PFSK-1 (cell line): ENCODE data around the gene GGA1.
A peak's percentile ranks its signal among the peaks of the same experiment; 100 is the strongest.

Experiments
- FOXP2 ChIP-seq: optimal IDR thresholded peaks from 2 replicates; pipeline ENCODE3; 2011; ENCODE audit warnings: borderline replicate concordance, control low read depth, inconsistent platforms; ENCODE audit not compliant: insufficient read depth; ENCODE audit errors: extremely low read length, extremely low read depth
- POLR2AphosphoS5 ChIP-seq: IDR thresholded peaks from 2 replicates; pipeline ENCODE4 v1.6.1; 2012; ENCODE audit warnings: low read depth, mild to moderate bottlenecking, control low read depth, low read length, moderate library complexity
- REST ChIP-seq, 2 experiments: IDR thresholded peaks; 2 replicates each; pipeline versions ENCODE4 v1.6.1 to v1.8.0; 2011 to 2012; ENCODE audit warnings: low read depth in 2 of 2, low read length in 2 of 2, control low read depth in 1 of 2, inconsistent platforms in 1 of 2, mild to moderate bottlenecking in 1 of 2, moderate library complexity in 1 of 2; ENCODE audit not compliant: insufficient read depth in 1 of 2
- SIN3A ChIP-seq: IDR thresholded peaks from 2 replicates; pipeline ENCODE4 v1.6.1; 2012; ENCODE audit warnings: mild to moderate bottlenecking, low read length, moderate library complexity, borderline replicate concordance; ENCODE audit not compliant: insufficient read depth
- TAF1 ChIP-seq: IDR thresholded peaks from 2 replicates; pipeline ENCODE4 v1.6.1; 2012; ENCODE audit warnings: low read length, control low read depth, borderline replicate concordance; ENCODE audit not compliant: insufficient read depth

The GGA1 gene

DNA sequence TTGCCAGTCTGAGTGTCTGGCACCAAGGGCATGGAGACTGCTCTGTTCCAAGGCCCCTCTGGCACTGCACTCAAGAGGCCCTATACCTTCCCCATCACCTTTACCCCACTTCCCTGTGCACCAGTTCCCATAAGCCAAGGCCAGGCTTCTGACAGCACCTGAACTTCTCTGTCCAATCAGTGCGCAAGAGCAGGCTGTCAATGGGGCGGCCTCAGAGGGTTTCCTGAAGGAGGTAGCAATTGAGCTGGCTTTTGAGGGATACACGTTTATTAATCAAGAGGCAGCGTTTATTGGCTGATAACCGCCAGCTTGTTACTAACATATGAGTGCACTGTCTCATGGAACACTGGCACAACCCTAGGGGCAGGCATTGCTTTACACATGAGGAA is 32.9 kb downstream of the GGA1 start:
- TF ChIP-seq POLR2AphosphoS5 (no peak), SIN3A (no peak), REST (IDR thresholded peaks at IDR 0.05; ENCODE audit: insufficient read depth in 1 of 2, low read depth in 2 of 2, low read length in 2 of 2) (no peak), TAF1 (no peak), FOXP2 (no peak)

- TF ChIP-seq POLR2AphosphoS5 (no peak), FOXP2 (peak; percentile 48)
Measured at GRCh38 chr22:37643225-37643847, 34.7 kb downstream of the GGA1 start.

- no peak for TF ChIP-seq POLR2AphosphoS5
- TF ChIP-seq FOXP2: no peak
- TF ChIP-seq SIN3A: no peak
- TF ChIP-seq REST (IDR thresholded peaks at IDR 0.05; ENCODE audit: insufficient read depth in 1 of 2, low read depth in 2 of 2, low read length in 2 of 2): no peak
- no peak for TF ChIP-seq TAF1
Measured at GRCh38 chr22:37647317-37647716, 38.7 kb downstream of the GGA1 start.

DNA sequence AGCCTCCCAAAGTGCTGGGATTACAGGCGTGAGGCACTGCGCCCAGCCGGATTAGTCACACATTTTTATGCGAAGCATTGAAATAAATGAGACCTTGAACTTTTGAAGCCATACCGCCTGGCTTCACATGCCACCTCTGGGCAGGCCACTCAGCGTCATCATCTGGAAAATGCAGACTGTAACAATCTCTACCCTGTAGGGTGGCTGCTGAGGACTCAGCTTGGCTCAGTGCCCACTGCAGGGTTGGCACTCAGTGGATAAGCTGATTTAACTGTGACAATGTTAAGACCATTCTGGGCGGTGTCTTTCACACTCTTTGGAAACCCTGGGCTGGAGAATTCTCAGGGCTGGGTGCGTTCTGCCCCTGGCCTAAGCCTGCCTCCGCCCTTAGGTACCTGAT is 39.3 kb downstream of the GGA1 start:
- TF ChIP-seq REST (IDR thresholded peaks at IDR 0.05; ENCODE audit: insufficient read depth in 1 of 2, low read depth in 2 of 2, low read length in 2 of 2) (no peak), POLR2AphosphoS5 (no peak), SIN3A (no peak), FOXP2 (no peak), TAF1 (no peak)

GRCh38 chr22:37650463-37651136 is 42.0 kb downstream of the GGA1 start:
- TF ChIP-seq SIN3A (no peak), POLR2AphosphoS5 (no peak), FOXP2 (no peak), REST (IDR thresholded peaks at IDR 0.05; ENCODE audit: insufficient read depth in 1 of 2, low read depth in 2 of 2, low read length in 2 of 2) (no peak), TAF1 (no peak)
